Sigmoid colon (tissue), 7 donors: ENCODE results near the gene HOXA6. TPM values are rescaled to one million over a fixed set of nuclear protein-coding genes. Genes with fewer than 3 reads are reported as not detected.
A peak's percentile ranks its signal among the peaks of the same experiment; 100 is the strongest.

Experiments used
- DNase-seq: peaks from one replicate; pipeline ENCODE4 v3.0.0-alpha.2; 2019
- H3K27ac ChIP-seq, 4 donors: fragments of 200-600 bp; sonication (generic); one replicate each; pipeline ENCODE4 v1.5.1; 2016 to 2019; ENCODE audit warnings: mild to moderate bottlenecking in 1 of 4
- H3K27me3 ChIP-seq, 3 donors: fragments of 200-600 bp; sonication (generic); one replicate each; pipeline ENCODE4 v1.5.1; 2019; ENCODE audit warnings: mild to moderate bottlenecking in 1 of 3
- H3K36me3 ChIP-seq, 4 donors: fragments of 200-600 bp; sonication (generic); one replicate each; pipeline ENCODE4 v1.5.1; 2016 to 2019
- H3K4me1 ChIP-seq, 4 donors: fragments of 200-600 bp; sonication (generic); one replicate each; pipeline ENCODE4 v1.5.1; 2017 to 2019
- H3K4me3 ChIP-seq, 4 donors: fragments of 200-600 bp; sonication (generic); one replicate each; pipeline ENCODE4 v1.5.1; 2017 to 2019; ENCODE audit warnings: mild to moderate bottlenecking in 2 of 4, moderate library complexity in 1 of 4
- H3K9me3 ChIP-seq, 4 donors: fragments of 200-600 bp in 3 of 4; sonication (generic) in 3 of 4; one replicate each; pipeline versions ENCODE4 v1.5.1 to v1.6.1; 2013 to 2019
- EP300 ChIP-seq, 4 donors: sonication (generic); formaldehyde crosslinking; IDR thresholded peaks; one replicate each; pipeline ENCODE4 v1.6.1; 2017; ENCODE audit warnings: antibody characterized with exemption in 4 of 4
- POLR2A ChIP-seq, 2 donors: fragments of 450-650 bp; IDR thresholded peaks; one replicate each; pipeline ENCODE4 v1.6.1; 2016; ENCODE audit warnings: antibody characterized with exemption in 2 of 2, mild to moderate bottlenecking in 2 of 2, moderate library complexity in 2 of 2
- POLR2AphosphoS5 ChIP-seq, 4 donors: sonication (generic); formaldehyde crosslinking; IDR thresholded peaks; one replicate each; pipeline ENCODE4 v1.6.1; 2017; ENCODE audit warnings: antibody characterized with exemption in 4 of 4
- WGBS, 2 donors: extraction: QIAGEN DNeasy Blood & Tissue Kit; methylation state at CpG; one replicate each; pipeline ENCODE4 v1.1.7; 2013; 5-methylcytosine and 5-hydroxymethylcytosine counted together
- intact Hi-C: fragments of 100-400 bp; cut with DNase I; formaldehyde crosslinking; loops from one replicate; pipeline ENCODE4 v1.15.1; 2023
- polyA plus RNA-seq, 3 donors: library from polyadenylated mRNA; stranded (reverse); fragments of 200-250 nt; gene quantifications; one replicate each; pipeline ENCODE4 v1.2.3, GENCODE V29; 2013
- total RNA-seq, 4 donors: library from RNA; depleted of rRNA; stranded (reverse); fragments of >200 nt; gene quantifications; one replicate each; pipeline ENCODE4 v1.1.0, GENCODE V29; 2016
- TF ChIP-seq, protein P1 (sequence below), 4 experiments: fragments of 450-650 bp in 3 of 4; fragments of 200-600 bp in 1 of 4; IDR thresholded peaks; one replicate each; pipeline ENCODE4 v1.5.1; 2016 to 2019; ENCODE audit warnings: antibody characterized with exemption in 4 of 4, mild to moderate bottlenecking in 3 of 4, moderate library complexity in 2 of 4
- donor health status: healthy with polysubstance abuse.
- donor health status: Bipolar disorder and iron deficiency.
- donor health status: healthy.

Gene HOXA6
- total RNA-seq (1 to 10 TPM; 4.2 to 10.0 (median 4.5) TPM), polyA plus RNA-seq (1 to 10 TPM in 2 of 3 donors, not detected in 1; 1.6 to 8.1 TPM)

DNA sequence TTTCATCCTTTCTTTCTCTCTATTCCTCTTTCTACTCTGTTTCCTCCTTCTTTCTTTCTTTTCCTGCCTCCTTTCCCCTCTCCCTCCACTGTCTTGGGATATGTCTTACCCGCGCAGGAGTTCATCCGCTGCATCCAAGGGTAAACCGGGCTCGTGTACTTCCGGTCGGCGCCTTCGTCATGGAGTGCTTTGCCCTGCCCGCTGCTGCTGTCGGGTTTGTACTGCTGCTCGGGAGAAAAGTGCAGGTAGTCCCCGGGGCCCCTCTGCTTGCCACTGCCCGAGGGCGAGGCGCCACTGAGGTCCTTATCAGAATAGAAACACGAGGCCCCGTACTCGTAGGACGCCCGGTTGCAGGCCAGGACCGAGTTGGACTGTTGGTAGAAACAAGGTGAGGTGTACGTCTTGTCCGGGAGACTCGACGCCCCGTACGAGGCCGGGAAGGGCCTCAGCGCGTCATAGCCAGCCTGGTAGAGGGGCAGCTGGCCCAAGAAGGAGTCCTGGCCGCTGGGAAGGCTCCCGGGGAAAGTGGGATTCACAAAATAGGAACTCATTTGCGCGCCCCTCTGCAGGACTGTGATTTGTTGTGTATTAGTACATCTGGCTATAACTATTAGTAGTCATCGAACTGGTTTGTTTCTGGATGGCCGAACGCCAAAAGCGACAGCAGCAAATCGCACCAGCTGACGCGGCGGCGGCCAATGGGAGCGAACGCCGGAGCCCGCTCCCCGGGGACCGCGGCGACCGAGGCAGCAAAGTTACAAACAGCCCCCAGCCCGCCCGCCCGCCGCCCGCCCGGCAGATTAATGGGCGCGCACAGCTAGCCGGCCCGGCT is at the start of gene HOXA6:
HOXA6 (minus strand) TSS at position 576 of the 832 bp plus-strand sequence; CDS start at position 551, 25 bp downstream.
- H3K9me3 ChIP-seq: no peaks in the 10 kb centered on the region
- H3K4me1 ChIP-seq: peaks cover 0 to 64% (median 43%) of the 10 kb centered on the region in 4 donors
- peak; percentile 89 for DNase-seq
- intact Hi-C loops: no loop called here
- H3K4me3 ChIP-seq: peak within 1 kb of the TSS; percentile 33 to 73 (median 66)
- TF ChIP-seq, protein P1, sequence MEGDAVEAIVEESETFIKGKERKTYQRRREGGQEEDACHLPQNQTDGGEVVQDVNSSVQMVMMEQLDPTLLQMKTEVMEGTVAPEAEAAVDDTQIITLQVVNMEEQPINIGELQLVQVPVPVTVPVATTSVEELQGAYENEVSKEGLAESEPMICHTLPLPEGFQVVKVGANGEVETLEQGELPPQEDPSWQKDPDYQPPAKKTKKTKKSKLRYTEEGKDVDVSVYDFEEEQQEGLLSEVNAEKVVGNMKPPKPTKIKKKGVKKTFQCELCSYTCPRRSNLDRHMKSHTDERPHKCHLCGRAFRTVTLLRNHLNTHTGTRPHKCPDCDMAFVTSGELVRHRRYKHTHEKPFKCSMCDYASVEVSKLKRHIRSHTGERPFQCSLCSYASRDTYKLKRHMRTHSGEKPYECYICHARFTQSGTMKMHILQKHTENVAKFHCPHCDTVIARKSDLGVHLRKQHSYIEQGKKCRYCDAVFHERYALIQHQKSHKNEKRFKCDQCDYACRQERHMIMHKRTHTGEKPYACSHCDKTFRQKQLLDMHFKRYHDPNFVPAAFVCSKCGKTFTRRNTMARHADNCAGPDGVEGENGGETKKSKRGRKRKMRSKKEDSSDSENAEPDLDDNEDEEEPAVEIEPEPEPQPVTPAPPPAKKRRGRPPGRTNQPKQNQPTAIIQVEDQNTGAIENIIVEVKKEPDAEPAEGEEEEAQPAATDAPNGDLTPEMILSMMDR (IDR thresholded peaks at IDR 0.05): no peak
- TF ChIP-seq EP300 (IDR thresholded peaks at IDR 0.05) (no peak), POLR2AphosphoS5 (IDR thresholded peaks at IDR 0.05) (no peak), POLR2A (IDR thresholded peaks at IDR 0.05) (no peak)
- peaks cover 15 to 22% (median 17%) of the 10 kb centered on the region in 4 donors for H3K36me3 ChIP-seq
- WGBS, 2 donors: 5 to 14% methylated on average over 63 of the region's 63 CpGs
- no peaks in the 10 kb centered on the region for H3K27me3 ChIP-seq
- peak within 1 kb of the TSS in 3 of 4 donors; percentile 91 to 96 (median 95) for H3K27ac ChIP-seq

DNA sequence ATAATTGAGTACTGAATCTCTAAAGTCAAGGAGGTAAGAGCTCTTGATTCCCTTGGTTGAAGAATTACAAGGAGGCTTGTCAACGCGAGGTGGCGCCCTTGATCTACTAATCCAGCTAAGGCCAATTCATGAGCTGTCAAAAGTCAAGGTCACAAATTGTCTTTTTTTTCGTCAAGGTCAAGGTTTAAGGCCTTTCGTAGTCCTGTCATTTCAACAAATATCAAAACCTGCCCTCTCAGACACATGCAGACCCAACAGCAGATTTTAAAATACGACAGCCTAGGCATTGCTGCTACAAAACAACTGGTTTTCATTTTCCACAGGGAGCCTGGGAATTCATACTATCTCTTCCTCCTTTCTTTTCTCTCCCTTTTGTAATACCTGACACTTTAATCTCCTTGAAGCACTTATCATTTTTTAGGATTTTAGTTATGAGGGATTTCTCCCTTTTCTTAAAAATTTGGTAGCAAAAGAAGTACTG is 48.8 kb upstream of the HOXA6 start:
- TF ChIP-seq, protein P1 (IDR thresholded peaks at IDR 0.05): peak in 3 of 4 experiments; percentile 58 to 81 (median 76)
- TF ChIP-seq EP300 (IDR thresholded peaks at IDR 0.05): no peak
- TF ChIP-seq POLR2AphosphoS5 (IDR thresholded peaks at IDR 0.05): peak in 2 of 4 donors; percentile 32 to 53
- TF ChIP-seq POLR2A (IDR thresholded peaks at IDR 0.05): no peak
- H3K36me3 ChIP-seq: no peaks in the 10 kb centered on the region
- H3K27ac ChIP-seq: peak overlapping the region in 3 of 4 donors; percentile 97 to 98 (median 98)
- peak overlapping the region; percentile 63 to 78 (median 70) for H3K4me3 ChIP-seq
- H3K9me3 ChIP-seq: no peaks in the 10 kb centered on the region
- H3K4me1 ChIP-seq: peaks cover 0 to 60% (median 35%) of the 10 kb centered on the region in 4 donors
- 1 to 4% methylated on average over 6 of the region's 6 CpGs for WGBS, 2 donors
- H3K27me3 ChIP-seq: peaks cover 0 to 36% (median 0%) of the 10 kb centered on the region in 3 donors
- intact Hi-C loops: loop anchor here (5.0 to 10.0 kb wide), 3 partner anchors 466 to 978 kb away; partner anchors contain the start of gene HIBADH
- DNase-seq: peak; percentile 94

DNA sequence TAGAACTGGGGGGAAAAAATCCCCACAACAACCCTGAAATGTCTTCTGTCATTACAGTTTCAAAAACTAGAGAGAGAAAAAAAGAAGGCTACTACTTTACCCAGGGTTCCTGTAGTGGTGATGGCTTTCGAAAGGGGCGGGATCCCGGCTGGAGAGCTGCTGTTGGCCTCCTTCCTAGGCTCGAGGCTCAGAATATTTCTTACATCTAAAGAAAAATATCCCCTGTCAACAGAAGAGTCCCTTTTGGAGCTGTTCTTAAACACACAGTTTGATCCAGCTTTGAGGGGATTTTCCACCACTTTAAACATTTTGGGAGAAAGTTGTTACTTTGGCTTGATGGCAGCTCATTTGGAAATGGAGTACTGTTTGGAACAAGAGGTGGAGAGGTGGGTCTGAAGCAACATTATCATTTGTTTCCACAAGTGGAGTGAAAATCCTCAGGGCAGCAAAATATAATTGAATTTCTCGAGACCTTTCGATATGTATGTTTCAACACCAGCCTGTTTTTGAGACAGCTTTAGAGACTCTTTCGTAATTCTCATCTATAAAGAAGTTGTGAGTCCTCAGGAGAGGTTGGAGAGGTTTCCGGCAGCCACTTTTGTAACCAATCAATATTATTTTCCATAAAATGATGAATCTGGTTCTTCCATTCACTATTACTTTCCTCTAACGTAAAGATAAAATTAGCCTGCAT is 47.3 kb upstream of the HOXA6 start:
- DNase-seq: no peak
- no peak for TF ChIP-seq POLR2AphosphoS5 (IDR thresholded peaks at IDR 0.05)
- TF ChIP-seq POLR2A (IDR thresholded peaks at IDR 0.05): no peak
- TF ChIP-seq, protein P1 (IDR thresholded peaks at IDR 0.05): no peak
- no peak for TF ChIP-seq EP300 (IDR thresholded peaks at IDR 0.05)
- Histone ChIP-seq H3K9me3 (no peaks in the 10 kb centered on the region), H3K27ac (peak overlapping the region in 3 of 4 donors; percentile 97 to 98 (median 98)), H3K27me3 (peaks cover 0 to 31% (median 0%) of the 10 kb centered on the region in 3 donors), H3K4me3 (peak overlapping the region; percentile 63 to 78 (median 70)), H3K4me1 (peaks cover 0 to 64% (median 41%) of the 10 kb centered on the region in 4 donors), H3K36me3 (no peaks in the 10 kb centered on the region)
- WGBS, 2 donors: 18 to 39% methylated on average over 9 of the region's 9 CpGs
- intact Hi-C loops: loop anchor here (5.0 to 10.0 kb wide), 3 partner anchors 467 to 980 kb away; partner anchors contain the start of gene HIBADH

DNA sequence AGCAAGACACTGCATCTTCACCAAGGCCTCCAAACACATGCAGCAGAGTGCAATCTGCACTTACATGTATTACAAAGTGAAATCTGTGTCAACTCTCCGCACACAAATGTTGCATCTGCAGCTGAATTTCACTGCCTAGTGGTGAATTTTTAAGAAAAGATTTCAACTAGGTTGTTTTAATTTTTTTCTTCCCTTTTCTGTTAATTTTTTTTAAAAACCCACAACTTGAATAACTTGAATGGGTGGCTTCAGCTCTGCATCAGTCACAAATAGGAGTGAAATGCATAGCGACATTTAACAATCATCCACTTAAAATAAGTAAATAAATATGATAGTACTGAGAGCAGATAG is 46.4 kb upstream of the HOXA6 start:
- 14 to 37% methylated on average over 2 of the region's 2 CpGs for WGBS, 2 donors
- peaks cover 0 to 31% (median 0%) of the 10 kb centered on the region in 3 donors for H3K27me3 ChIP-seq
- no peak for DNase-seq
- peaks cover 0 to 70% (median 49%) of the 10 kb centered on the region in 4 donors for H3K4me1 ChIP-seq
- peak overlapping the region in 3 of 4 donors; percentile 97 to 98 (median 98) for H3K27ac ChIP-seq
- H3K4me3 ChIP-seq: peak overlapping the region; percentile 63 to 78 (median 70)
- H3K9me3 ChIP-seq: no peaks in the 10 kb centered on the region
- TF ChIP-seq, protein P1 (IDR thresholded peaks at IDR 0.05): no peak
- no peak for TF ChIP-seq POLR2A (IDR thresholded peaks at IDR 0.05)
- no peak for TF ChIP-seq EP300 (IDR thresholded peaks at IDR 0.05)
- TF ChIP-seq POLR2AphosphoS5 (IDR thresholded peaks at IDR 0.05): peak in 2 of 4 donors; percentile 5 to 28
- H3K36me3 ChIP-seq: no peaks in the 10 kb centered on the region
- intact Hi-C loops: loop anchor here (10.0 kb wide), 1 partner anchor 981 kb away; no protein-coding TSS in a partner anchor
